Measurements from ENCODE around the gene CALY.

CALY gene

GRCh38 chr10:133292919-133293809, 43.5 kb downstream of the CALY start:
- in situ Hi-C loops (cut with MboI; ENCODE audit: low sequenced_read_pairs) = no loop called here

GRCh38 chr10:133289761-133290160, 46.9 kb downstream of the CALY start:
- in situ Hi-C loops (cut with MboI; ENCODE audit: low sequenced_read_pairs) = no loop called here

- in situ Hi-C loops (cut with MboI; ENCODE audit: low sequenced_read_pairs) = no loop called here
Measured at GRCh38 chr10:133287832-133288500, 48.7 kb downstream of the CALY start.

DNA sequence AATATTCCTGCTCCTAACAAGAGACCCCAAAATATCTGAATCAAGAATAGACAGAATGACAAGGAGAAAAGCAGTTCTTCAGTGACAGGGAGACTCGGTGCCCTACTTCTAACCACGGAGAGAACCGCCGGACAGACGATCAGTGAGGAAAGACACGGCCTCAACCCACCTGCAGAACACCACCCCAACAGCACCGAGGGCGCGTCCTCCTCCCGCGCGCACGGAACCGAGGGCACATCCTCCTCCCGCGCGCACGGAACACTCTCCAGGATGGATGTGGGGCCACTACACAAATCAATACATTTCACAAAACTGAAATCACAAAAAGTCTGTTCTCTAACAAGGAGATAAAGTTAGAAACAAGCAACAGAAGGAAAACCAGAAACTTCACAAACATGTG, 50.3 kb downstream of the CALY start:
- in situ Hi-C loops (cut with MboI; ENCODE audit: low sequenced_read_pairs) = no loop called here

DNA sequence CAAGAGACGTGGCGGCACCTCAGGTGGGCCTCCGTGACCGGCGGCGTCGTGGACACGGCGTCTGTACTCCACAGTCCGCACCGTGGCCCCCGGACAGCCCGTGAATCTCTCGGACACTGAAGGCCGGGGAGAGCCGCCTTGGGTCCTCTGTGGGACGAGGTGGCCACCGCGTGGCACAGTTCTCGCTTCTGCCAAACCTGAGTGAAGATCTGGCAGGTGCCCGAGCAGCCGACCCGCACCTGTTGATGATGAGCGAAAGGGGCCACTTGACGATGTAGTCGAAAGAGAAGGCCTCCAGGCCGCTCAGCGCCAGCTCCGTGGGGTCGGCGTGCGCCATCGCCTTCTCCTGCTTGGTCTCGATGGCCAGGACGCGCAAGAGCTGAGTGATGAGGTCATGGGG, 51.5 kb downstream of the CALY start:
- in situ Hi-C loops (cut with MboI; ENCODE audit: low sequenced_read_pairs) = no loop called here

DNA sequence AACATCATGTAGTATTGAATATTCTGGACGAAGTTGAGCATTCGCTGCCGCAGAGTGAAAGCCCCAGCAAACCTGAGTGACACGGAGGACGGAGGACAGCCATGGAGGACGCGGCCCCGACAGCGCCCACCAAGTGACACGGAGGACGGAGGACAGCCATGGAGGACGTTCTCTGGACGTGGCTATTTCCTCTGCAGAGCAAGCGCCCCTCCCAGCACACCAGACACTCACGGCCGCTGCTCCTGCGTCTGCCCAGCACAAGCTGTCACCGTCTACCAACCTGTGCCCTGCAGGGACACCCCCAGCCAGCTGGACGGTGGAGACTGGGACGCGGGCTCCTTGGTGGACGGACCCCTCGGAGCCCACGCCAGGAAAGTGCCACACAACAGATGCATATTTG, 52.8 kb downstream of the CALY start:
- in situ Hi-C loops (cut with MboI; ENCODE audit: low sequenced_read_pairs) = no loop called here

DNA sequence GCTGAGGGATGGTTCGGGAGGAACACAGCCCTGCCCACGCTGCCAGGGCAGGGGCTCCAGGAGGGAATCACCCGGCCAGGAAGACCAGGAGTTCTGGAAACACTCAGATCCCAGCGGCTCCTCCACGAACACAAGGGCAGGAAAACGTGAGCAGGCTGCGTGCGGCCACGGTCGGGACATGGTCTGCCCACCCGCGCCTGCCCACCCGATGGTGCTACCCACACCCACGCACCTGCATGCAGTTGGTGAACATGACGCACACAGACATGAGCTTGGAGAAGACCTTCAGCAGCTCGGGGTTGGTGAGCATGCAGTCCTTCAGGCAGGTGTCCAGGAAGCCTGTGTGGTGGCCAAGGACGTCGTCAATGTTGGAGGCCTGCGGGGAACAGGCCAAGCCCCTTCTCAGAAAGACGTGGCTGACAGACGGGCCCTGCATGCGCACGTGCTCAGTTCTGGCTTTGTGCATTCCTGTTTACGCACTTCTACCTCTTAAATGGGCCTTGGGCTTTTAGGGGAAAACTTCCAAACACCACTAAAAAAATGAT, 53.8 kb downstream of the CALY start:
- in situ Hi-C loops (cut with MboI; ENCODE audit: low sequenced_read_pairs) = no loop called here

DNA sequence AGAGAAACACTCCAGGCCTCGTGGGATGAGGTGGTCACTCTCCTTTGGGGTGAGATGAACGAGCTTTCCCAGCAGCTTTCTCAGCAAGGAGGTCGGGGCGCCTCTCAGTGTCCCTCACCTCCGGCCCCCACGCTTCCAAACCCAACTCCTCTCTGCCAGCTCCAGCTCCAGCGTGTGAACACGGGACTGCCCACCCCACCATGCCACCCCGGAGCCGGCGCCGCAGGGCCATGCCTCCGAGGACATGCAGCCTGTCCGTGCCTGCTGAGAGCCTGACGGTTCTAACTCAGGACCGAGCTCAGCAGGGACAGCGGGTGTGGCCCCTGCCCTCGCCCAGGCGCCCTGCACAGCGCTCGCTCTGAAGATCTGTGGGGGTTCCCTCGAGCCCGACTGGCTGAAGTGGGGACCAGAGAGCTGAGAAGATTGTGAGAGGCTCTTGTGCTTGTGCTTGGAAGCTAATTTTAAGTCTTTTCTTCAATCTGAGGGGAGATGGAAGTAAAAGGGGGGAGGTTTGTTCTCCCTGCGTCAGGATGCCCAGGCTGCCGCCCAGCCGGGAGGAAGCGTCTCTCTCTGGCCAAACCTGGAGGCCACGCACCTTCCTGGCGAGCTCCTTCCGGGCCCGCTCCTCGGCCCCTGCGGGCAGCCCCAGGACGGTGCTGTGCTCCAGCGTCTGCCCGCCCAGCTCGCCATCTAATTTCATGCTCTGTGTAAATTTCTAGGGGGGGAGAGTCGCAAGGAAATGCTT, 54.9 kb downstream of the CALY start:
- in situ Hi-C loops (cut with MboI; ENCODE audit: low sequenced_read_pairs) = no loop called here

DNA sequence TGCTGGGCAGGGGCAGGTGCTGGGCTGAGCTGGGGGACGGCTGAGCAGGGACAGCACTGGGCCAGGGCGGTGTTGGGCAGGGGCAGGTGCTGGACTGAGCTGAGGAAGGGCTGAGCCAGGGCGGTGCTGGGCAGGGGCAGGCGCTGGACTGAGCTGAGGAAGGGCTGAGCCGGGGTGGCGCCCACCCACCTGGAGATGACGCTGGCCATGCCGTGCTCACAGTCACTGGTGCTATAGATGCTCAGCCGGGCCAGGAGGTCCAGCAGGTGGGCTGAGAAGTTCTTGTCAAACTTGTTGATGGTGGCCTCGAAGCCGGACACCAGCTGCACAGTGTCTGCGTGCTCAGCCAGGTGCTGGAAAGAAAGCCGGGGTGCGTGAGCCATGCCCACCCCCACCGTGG, 55.6 kb downstream of the CALY start:
- in situ Hi-C loops (cut with MboI; ENCODE audit: low sequenced_read_pairs) = no loop called here

DNA sequence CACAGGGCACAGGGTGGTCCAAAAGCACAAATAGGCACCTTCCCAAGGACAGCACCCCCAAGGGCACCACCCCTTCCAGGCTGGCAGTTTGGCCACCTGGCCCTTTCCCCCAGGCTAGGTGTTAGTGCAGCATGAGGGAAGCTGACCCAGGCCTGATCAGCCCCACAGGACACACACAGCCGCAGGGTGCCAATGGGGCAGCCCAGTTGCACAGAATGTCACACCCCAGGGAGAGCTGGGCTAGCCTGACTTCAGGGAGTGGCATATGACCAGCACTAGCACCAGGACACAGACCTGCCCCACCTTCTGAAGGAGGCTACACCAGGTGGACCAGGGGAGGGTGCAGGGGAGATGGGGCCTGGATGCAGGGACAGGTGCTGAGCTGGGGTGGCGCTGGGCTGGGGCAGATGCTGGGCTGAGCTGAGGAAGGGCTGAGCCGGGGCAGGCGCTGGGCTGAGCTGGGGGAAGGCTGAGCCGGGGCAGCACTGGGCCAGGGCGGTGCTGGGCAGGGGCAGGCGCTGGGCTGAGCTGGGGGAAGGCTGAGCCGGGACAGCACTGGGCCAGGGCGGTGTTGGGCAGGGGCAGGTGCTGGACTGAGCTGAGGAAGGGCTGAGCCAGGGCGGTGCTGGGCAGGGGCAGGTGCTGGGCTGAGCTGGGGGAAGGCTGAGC, 56.2 kb downstream of the CALY start:
- in situ Hi-C loops (cut with MboI; ENCODE audit: low sequenced_read_pairs) = no loop called here

DNA sequence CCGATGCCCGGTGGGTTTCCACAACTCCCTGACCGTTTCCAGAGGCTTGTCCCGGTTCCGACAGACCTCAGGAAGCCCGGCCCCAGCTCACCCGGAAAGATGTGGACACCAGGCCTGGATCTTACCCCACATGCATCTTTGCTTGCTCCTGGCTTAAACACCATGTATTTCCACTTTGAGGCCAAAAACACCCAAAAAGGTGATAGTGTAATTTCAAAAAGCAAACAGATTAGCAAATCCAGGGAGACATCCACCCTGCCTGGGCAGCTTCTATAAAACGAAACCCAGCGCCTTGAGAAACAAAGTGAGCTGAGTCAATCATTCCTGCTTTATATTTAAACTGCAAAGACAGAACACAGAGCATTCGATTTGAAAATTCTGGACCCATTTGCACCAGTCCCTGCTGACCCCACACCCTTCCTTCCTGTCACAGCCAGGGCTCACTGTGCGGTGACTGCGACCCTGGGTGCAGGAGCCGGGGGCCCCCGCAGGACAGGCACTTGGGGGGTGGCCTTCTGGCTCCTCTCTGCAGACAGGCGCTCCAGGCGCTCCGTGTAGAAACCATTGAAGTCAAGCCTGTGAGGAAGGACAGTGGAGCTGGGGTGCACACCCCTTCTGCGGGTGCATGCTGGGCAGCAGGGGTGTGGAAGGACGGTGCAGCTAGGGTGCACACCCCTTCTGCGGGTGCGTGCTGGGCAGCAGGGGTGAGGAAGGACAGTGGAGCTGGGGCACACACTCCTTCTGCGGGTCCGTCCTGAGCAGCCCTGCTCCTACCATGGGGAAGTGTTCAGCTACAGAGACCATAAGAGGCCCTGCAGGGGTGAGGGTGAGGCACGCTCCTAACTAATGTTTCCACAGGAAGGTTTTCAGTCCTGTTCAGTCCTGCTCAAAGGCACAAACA, 57.1 kb downstream of the CALY start:
- in situ Hi-C loops (cut with MboI; ENCODE audit: low sequenced_read_pairs) = no loop called here

DNA sequence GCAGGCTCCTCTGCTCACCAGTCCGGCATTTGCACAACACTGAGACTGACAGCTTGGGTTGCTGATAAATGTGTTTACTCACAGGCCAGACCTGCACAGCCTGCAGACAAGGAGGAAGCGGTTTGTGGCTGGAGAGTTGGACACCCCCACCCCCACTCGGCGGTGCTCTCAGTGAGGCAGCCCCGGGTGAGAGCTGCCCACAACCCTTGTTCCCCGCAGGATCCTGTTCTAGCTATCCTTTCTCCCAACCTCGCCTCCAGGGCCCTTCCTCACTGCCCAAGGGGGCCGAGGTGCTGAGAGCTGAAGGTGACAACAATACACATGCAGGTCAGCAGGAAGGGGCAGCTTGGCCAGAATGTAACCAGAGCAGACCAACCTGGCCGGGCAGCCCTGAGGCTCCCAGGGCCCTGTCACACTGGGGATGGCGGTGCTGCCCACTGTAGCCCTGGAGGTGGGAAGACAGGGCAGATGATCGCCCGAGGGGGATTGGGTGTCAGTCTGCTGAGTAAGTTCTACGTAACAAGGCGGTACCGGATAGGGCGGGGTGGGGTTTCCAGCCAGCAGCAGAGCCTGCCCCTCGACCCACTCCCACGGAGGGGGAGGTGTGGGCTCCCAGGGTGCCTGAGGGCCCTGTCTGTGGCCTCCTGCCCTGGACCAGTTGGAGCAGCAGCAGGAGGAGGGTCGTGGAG, 58.0 kb downstream of the CALY start:
- in situ Hi-C loops (cut with MboI; ENCODE audit: low sequenced_read_pairs) = no loop called here

DNA sequence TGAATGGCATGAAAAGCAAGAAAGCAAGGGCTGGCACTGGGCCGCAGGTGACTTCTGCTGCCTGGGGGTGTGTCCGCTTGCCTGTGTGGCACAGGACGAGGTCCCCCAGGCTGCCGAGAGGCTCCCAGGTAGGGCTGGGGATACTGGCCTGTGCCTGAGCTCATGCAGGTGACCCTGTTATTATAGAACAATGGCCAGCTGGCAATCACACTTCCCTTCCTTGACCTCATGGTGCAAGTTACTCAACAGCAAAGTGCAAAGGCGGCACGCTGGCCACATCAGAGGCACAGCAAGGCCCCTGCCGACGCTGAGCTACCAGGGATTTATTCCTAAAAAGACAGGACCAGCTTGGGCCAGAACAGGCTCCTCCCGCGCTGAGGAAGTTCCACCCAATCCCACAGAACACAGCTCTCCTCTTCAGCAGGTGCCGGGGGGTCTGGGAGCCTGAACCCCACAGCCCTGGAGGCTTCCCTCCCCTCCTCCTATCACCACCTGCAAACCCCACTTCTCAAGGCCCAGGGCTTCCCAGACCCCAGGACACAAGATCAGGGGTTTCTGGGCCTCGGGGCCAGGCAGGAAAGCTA, 58.6 kb downstream of the CALY start:
- in situ Hi-C loops (cut with MboI; ENCODE audit: low sequenced_read_pairs) = no loop called here

- in situ Hi-C loops (cut with MboI; ENCODE audit: low sequenced_read_pairs) = no loop called here
Measured at GRCh38 chr10:133277277-133277992, 59.3 kb downstream of the CALY start.

GRCh38 chr10:133276435-133277201, 60.1 kb downstream of the CALY start, which contains the start of gene ADAM8:
TSS of gene ADAM8 (minus strand) at chr10:133276868. CDS start at chr10:133276817, 51 bp downstream.
- in situ Hi-C loops (cut with MboI; ENCODE audit: low sequenced_read_pairs) = no loop called here

GRCh38 chr10:133276100-133276434, 60.6 kb downstream of the CALY start:
- in situ Hi-C loops (cut with MboI; ENCODE audit: low sequenced_read_pairs) = no loop called here

DNA sequence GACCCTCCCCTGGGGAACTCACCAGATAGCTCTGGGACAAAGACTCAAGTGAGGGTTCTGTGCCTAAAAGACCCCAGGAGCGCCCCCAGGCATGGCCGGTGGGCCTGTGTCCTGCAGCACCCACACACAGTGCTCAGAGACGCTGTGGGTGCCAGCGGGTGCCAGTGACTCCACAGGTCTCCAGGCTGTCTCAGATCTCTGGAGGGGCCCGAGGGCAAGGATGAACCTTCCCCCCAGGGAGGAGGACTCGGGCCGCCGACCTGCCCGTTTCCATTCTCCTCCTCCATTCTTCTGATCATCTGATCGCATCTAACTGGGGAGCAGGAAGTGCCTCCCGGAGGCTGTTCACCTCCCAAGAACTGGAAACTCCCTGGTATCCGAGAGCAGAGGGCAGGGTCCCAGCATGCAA, 61.0 kb downstream of the CALY start:
- in situ Hi-C loops (cut with MboI; ENCODE audit: low sequenced_read_pairs) = no loop called here
